IMR-90 (cell line): ENCODE measurements around the gene ZBTB4. TPM values are rescaled to one million over a fixed set of nuclear protein-coding genes. Genes with fewer than 3 reads are reported as not detected.

Experiments used
- ATAC-seq: fragments of 200-7000 bp; cut with Tn5 transposase; 2 replicates; pipeline ENCODE4 v1.9.1; 2020; ENCODE audit warnings: low read depth, mild to moderate bottlenecking, moderate library complexity
- BruUV-seq: library from RNA; stranded (reverse); fragments of 400-500 nt; replicated peaks from 2 replicates; lab custom pipeline; 2021; lab: Mats Ljungman, UMichigan
- CTCF ChIA-PET: fragments of 300-600 bp; formaldehyde crosslinking; extraction: SDS; loops from one replicate; lab custom pipeline; 2021; ENCODE audit warnings: antibody characterized with exemption; lab: Yijun Ruan, JAX
- POLR2A ChIA-PET: fragments of 300-600 bp; sonication (Branson Sonifier 250); formaldehyde crosslinking; loops from one replicate; lab custom pipeline; 2022; ENCODE audit warnings: antibody characterized with exemption; ENCODE audit not compliant: unreplicated experiment; lab: Charles Lee
- DNase-seq: peaks from one replicate; pipeline ENCODE4 v3.0.0; 2013
- H2AFZ ChIP-seq: replicated peaks from 2 replicates; pipeline ENCODE3; 2013; ENCODE audit warnings: low read length, mild to moderate bottlenecking; ENCODE audit not compliant: poor library complexity
- H2AK5ac ChIP-seq: 2 replicates; pipeline ENCODE4 v1.6.1; 2013; ENCODE audit warnings: low read depth, low read length, inconsistent platforms
- H2AK9ac ChIP-seq: replicated peaks from 2 replicates; pipeline ENCODE3; 2013; ENCODE audit warnings: mild to moderate bottlenecking, low read depth, low read length, moderate library complexity; ENCODE audit not compliant: poor library complexity
- H2BK120ac ChIP-seq: 2 replicates; pipeline ENCODE4 v1.6.1; 2013; ENCODE audit warnings: low read depth, low read length, inconsistent platforms
- H2BK15ac ChIP-seq: 3 replicates; pipeline ENCODE4 v1.6.1; 2013; ENCODE audit warnings: low read depth, low read length, inconsistent platforms
- H2BK20ac ChIP-seq: 2 replicates; pipeline ENCODE4 v1.6.1; 2013; ENCODE audit warnings: low read depth, mild to moderate bottlenecking, inconsistent platforms, low read length, moderate library complexity
- H2BK5ac ChIP-seq: 2 replicates; pipeline ENCODE4 v1.6.1; 2013; ENCODE audit warnings: mild to moderate bottlenecking, low read depth, low read length, inconsistent platforms; ENCODE audit not compliant: poor library complexity, severe bottlenecking
- H3K14ac ChIP-seq: replicated peaks from 2 replicates; pipeline ENCODE4 v1.6.1; 2013; ENCODE audit warnings: low read depth, low read length, inconsistent platforms
- H3K18ac ChIP-seq: 2 replicates; pipeline ENCODE4 v1.6.1; 2013; ENCODE audit warnings: low read depth, low read length, control low read depth
- H3K23ac ChIP-seq: 2 replicates; pipeline ENCODE4 v1.6.1; 2013; ENCODE audit warnings: low read depth, low read length, inconsistent platforms
- H3K27ac ChIP-seq: 2 replicates; pipeline ENCODE4 v1.5.1; 2013; ENCODE audit warnings: mild to moderate bottlenecking, control low read depth, low read length; ENCODE audit not compliant: insufficient read depth
- H3K27me3 ChIP-seq: 2 replicates; pipeline ENCODE4 v1.6.1; 2013; ENCODE audit warnings: low read length; ENCODE audit not compliant: control insufficient read depth, insufficient read depth
- H3K36me3 ChIP-seq: 2 replicates; pipeline ENCODE4 v1.6.1; 2013; ENCODE audit warnings: low read length, mixed read lengths; ENCODE audit not compliant: control insufficient read depth, insufficient read depth
- H3K4ac ChIP-seq: 2 replicates; pipeline ENCODE4 v1.6.1; 2013; ENCODE audit warnings: low read depth, low read length, inconsistent platforms
- H3K4me1 ChIP-seq: 2 replicates; pipeline ENCODE4 v1.6.1; 2013; ENCODE audit warnings: low read length, mixed read lengths; ENCODE audit not compliant: control insufficient read depth, insufficient read depth
- H3K4me2 ChIP-seq: 2 replicates; pipeline ENCODE4 v1.6.1; 2013; ENCODE audit warnings: low read depth, mild to moderate bottlenecking, control low read depth, low read length, moderate library complexity
- H3K4me3 ChIP-seq: 2 replicates; pipeline ENCODE4 v1.5.1; 2013; ENCODE audit warnings: low read depth, mild to moderate bottlenecking, control low read depth, low read length, moderate library complexity; ENCODE audit not compliant: insufficient read depth
- H3K56ac ChIP-seq: 2 replicates; pipeline ENCODE4 v1.6.1; 2013; ENCODE audit warnings: low read length, inconsistent platforms; ENCODE audit not compliant: insufficient read depth; ENCODE audit errors: extremely low read depth
- H3K79me1 ChIP-seq, 2 experiments: 2 replicates each; pipeline ENCODE4 v1.6.1; 2013; ENCODE audit warnings: low read length in 2 of 2, inconsistent platforms in 1 of 2, low read depth in 1 of 2
- H3K9ac ChIP-seq: 2 replicates; pipeline ENCODE4 v1.6.1; 2013; ENCODE audit warnings: low read depth, low read length, control low read depth
- H3K9me1 ChIP-seq: 2 replicates; pipeline ENCODE4 v1.6.1; 2013; ENCODE audit warnings: low read length, inconsistent platforms; ENCODE audit not compliant: insufficient read depth
- H3K9me3 ChIP-seq: 2 replicates; pipeline ENCODE4 v1.6.1; 2013; ENCODE audit warnings: low read length; ENCODE audit not compliant: control insufficient read depth, insufficient read depth
- H4K20me1 ChIP-seq: 2 replicates; pipeline ENCODE4 v1.6.1; 2013; ENCODE audit warnings: low read length, inconsistent platforms; ENCODE audit not compliant: insufficient read depth
- H4K5ac ChIP-seq: 2 replicates; pipeline ENCODE4 v1.6.1; 2013; ENCODE audit warnings: mild to moderate bottlenecking, low read depth, low read length, control low read depth
- H4K8ac ChIP-seq, 2 experiments: 2 replicates each; pipeline ENCODE4 v1.6.1; 2013; ENCODE audit warnings: low read depth in 2 of 2, low read length in 2 of 2, control low read depth in 1 of 2, inconsistent platforms in 1 of 2
- H4K91ac ChIP-seq: 2 replicates; pipeline ENCODE4 v1.6.1; 2013; ENCODE audit warnings: low read depth, low read length, inconsistent platforms; ENCODE audit not compliant: insufficient read depth
- POLR2A ChIP-seq: IDR thresholded peaks from 2 replicates; pipeline ENCODE4 v1.6.1; 2012; ENCODE audit warnings: mild to moderate bottlenecking, low read depth, low read length
- RAD21 ChIP-seq: IDR thresholded peaks from 2 replicates; pipeline ENCODE4 v1.6.1; 2012; ENCODE audit warnings: low read length, improper control_type of control experiment
- RCOR1 ChIP-seq: IDR thresholded peaks from 2 replicates; pipeline ENCODE4 v1.6.1; 2012; ENCODE audit warnings: mild to moderate bottlenecking, low read length, improper control_type of control experiment; ENCODE audit not compliant: insufficient replicate concordance
- WGBS, 2 experiments: methylation state at CpG; one replicate each; pipeline versions ENCODE4 v1.1.5 to v1.1.7; 2013; ENCODE audit warnings: missing lambda C conversion rate in 2 of 2; ENCODE audit not compliant: insufficient read length in 1 of 2; ENCODE audit errors: extremely low coverage in 2 of 2; 5-methylcytosine and 5-hydroxymethylcytosine counted together
- dilution Hi-C: fragments of 300-500 bp; cut with HindIII; formaldehyde crosslinking; loops from one replicate; pipeline ENCODE4 v1.14.3; 2018; ENCODE audit warnings: low sequenced_read_pairs; ENCODE audit not compliant: unreplicated experiment
- in situ Hi-C: fragments of 300-500 bp; cut with MboI; formaldehyde crosslinking; loops from 3 replicates; pipeline ENCODE4 v1.14.3; 2019; ENCODE audit warnings: low sequenced_read_pairs, inconsistent platforms, mixed read lengths
- intact Hi-C: fragments of 100-400 bp; cut with micrococcal nuclease; formaldehyde crosslinking; loops from 2 replicates; pipeline ENCODE4 v1.10.0; 2022
- polyA plus RNA-seq, 3 experiments: library from polyadenylated mRNA; depleted of rRNA; stranded (reverse); fragments of >200 nt; gene quantifications; 2 replicates each; pipeline ENCODE4 v1.2.3, GENCODE V29; 2012; ENCODE audit warnings: low replicate concordance in 1 of 3
- total RNA-seq: library from RNA; depleted of rRNA; stranded (reverse); fragments of >200 nt; gene quantifications from 2 replicates; pipeline ENCODE4 v1.2.3, GENCODE V29; 2012
- TF ChIP-seq, protein P1 (sequence below): fragments of 150-350 bp; IDR thresholded peaks from 2 replicates; pipeline ENCODE4 v1.6.1; 2017; ENCODE audit warnings: mild to moderate bottlenecking, antibody characterized with exemption, low read length, low read depth

Gene ZBTB4
- total and polyA plus RNA-seq, 2 of the 4 experiments (the other 2 are of a cell fraction): 6.3 to 20.3 TPM

DNA sequence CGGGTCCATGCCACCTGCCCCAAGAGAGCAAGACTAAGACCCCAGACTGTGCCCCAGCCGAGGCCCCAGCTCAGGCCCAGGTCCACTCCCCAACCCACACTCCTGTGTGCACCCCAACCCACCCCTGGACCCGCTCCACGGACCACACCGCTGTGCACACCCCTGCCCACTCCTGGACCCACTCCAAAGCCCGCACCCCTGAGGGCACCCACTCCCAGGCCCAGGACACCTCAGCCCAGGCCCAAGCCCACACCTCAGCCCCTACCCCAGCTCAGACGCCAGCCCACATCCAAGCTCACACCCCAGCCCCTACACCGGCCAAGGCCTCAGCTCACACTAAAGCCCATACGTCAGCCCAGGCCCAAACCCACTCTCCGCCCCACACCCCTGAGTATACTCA is 49.7 kb downstream of the ZBTB4 start:
- Histone ChIP-seq H3K27ac (no peak overlapping the region), H3K79me1 (no peaks in the 10 kb centered on the region), H3K4ac (no peak overlapping the region), H4K5ac (no peak overlapping the region), H3K4me3 (no peak overlapping the region), H3K23ac (no peak overlapping the region), H3K36me3 (no peaks in the 10 kb centered on the region), H4K8ac (no peak overlapping the region), H3K9me1 (no peaks in the 10 kb centered on the region), H4K20me1 (no peaks in the 10 kb centered on the region), H3K9me3 (no peaks in the 10 kb centered on the region), H3K18ac (no peak overlapping the region), H2BK120ac (no peak overlapping the region), H3K9ac (no peak overlapping the region), H3K56ac (no peak overlapping the region), H3K14ac (no peak overlapping the region), H3K4me2 (no peak overlapping the region), H2BK5ac (no peak overlapping the region), H2BK20ac (no peak overlapping the region), H3K27me3 (peaks cover 2% of the 10 kb centered on the region; the same call in 1 of the 2 replicates), H3K4me1 (no peaks in the 10 kb centered on the region), H2BK15ac (no peak overlapping the region), H2AK9ac (no peak overlapping the region), H4K91ac (no peak overlapping the region), H2AFZ (no peak overlapping the region), H2AK5ac (no peak overlapping the region)
- POLR2A ChIA-PET: no interaction called here
- ATAC-seq: no peak
- CTCF ChIA-PET: no interaction called here
- no peak for TF ChIP-seq POLR2A
- no peak for TF ChIP-seq RCOR1
- TF ChIP-seq, protein P1, sequence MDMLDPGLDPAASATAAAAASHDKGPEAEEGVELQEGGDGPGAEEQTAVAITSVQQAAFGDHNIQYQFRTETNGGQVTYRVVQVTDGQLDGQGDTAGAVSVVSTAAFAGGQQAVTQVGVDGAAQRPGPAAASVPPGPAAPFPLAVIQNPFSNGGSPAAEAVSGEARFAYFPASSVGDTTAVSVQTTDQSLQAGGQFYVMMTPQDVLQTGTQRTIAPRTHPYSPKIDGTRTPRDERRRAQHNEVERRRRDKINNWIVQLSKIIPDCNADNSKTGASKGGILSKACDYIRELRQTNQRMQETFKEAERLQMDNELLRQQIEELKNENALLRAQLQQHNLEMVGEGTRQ: no peak
- no peak for TF ChIP-seq RAD21
- DNase-seq: no peak
- intact Hi-C loops: no loop called here
- dilution Hi-C loops: no loop called here
- WGBS, 2 experiments: 89% methylated on average over 3 of the region's 10 CpGs; no CpG with 5 or more reads in 1 of the 2 experiments
- BruUV-seq: no TSS peak
- in situ Hi-C loops: no loop called here
